Vagina (tissue), 2 donors: ENCODE data around the gene ZNF571.

Source experiments
- CTCF ChIP-seq, 3 experiments: fragments of 450-650 bp in 2 of 3; fragments of 200-600 bp in 1 of 3; sonication (generic) in 1 of 3; IDR thresholded peaks; one replicate each; pipeline ENCODE4 v1.5.1; 2017 to 2019; ENCODE audit warnings: antibody characterized with exemption in 3 of 3, mild to moderate bottlenecking in 2 of 3, moderate library complexity in 2 of 3
- POLR2A ChIP-seq, 2 donors: fragments of 450-650 bp; IDR thresholded peaks; one replicate each; pipeline ENCODE4 v1.6.1; 2017; ENCODE audit warnings: antibody characterized with exemption in 2 of 2, mild to moderate bottlenecking in 2 of 2, moderate library complexity in 2 of 2

DNA sequence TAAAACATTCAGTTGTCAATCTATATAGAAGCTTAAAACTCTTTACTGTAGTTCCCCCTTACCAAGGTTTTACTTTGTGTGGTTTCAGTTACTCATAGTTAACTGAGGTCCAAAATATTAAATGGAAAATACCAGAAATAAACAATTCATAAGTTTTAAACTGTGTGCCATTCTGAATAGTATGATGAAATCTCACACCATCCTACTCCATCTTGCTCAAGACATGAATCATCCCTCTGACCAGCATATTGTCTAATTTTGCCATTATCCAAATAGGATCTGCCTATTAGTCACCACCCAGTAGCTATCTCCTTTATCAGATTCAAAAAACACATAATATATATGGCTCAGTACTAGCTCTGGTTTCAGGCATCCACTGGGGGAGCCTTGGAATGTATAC is 22.4 kb downstream of the ZNF571 start:
- TF ChIP-seq CTCF (IDR thresholded peaks at IDR 0.05): no peak
- no peak for TF ChIP-seq POLR2A (IDR thresholded peaks at IDR 0.05)
